ENCODE data around the gene CXCR4.

CXCR4 gene

DNA sequence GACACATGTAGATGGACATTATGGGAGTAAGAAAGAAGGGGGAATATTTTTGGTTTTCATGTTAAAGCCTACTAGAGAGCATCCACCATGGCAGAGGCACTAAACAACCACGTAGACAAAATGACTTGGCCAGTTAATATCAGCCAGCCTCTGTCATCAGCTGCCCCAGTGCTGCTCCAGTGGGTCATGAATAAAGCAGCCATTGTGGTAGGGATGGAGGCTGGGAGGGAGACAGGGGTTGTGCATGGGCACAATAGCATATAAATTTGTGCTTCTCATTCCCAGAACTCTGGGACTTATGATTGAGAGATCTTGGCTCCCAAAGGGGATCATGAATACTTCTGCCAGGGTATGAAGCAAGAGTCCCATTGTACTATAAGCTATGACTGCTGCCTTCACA, 31.1 kb upstream of the CXCR4 start:
- no peak for DNase-seq (ENCODE audit: low read depth)
- TF ChIP-seq, protein P1, sequence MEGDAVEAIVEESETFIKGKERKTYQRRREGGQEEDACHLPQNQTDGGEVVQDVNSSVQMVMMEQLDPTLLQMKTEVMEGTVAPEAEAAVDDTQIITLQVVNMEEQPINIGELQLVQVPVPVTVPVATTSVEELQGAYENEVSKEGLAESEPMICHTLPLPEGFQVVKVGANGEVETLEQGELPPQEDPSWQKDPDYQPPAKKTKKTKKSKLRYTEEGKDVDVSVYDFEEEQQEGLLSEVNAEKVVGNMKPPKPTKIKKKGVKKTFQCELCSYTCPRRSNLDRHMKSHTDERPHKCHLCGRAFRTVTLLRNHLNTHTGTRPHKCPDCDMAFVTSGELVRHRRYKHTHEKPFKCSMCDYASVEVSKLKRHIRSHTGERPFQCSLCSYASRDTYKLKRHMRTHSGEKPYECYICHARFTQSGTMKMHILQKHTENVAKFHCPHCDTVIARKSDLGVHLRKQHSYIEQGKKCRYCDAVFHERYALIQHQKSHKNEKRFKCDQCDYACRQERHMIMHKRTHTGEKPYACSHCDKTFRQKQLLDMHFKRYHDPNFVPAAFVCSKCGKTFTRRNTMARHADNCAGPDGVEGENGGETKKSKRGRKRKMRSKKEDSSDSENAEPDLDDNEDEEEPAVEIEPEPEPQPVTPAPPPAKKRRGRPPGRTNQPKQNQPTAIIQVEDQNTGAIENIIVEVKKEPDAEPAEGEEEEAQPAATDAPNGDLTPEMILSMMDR (conservative IDR thresholded peaks at IDR 0.05; ENCODE audit: low read length) = no peak
- H3K4me3 ChIP-seq (ENCODE audit: low read length) = no peak overlapping the region

DNA sequence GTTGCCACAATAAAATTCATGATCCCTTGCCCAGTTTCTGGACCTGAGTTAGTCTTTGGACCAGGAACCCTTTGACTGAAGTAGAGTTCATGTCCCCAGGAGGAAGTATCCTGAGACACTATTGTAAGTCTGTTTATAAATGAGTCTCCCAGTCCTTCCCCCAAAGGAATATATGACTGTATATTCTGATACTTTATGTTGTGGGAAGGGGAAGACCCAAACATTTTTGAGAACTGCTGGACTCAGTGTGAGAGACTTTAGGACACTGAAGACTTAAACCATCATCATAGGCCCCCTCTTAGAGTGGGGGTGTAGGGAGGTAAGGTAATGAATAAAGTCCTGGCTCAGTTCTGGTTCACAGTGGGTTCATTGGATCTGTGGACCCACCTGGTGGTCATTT, 28.6 kb upstream of the CXCR4 start:
- no peak for DNase-seq (ENCODE audit: low read depth)
- no peak overlapping the region for H3K4me3 ChIP-seq (ENCODE audit: low read length)

DNA sequence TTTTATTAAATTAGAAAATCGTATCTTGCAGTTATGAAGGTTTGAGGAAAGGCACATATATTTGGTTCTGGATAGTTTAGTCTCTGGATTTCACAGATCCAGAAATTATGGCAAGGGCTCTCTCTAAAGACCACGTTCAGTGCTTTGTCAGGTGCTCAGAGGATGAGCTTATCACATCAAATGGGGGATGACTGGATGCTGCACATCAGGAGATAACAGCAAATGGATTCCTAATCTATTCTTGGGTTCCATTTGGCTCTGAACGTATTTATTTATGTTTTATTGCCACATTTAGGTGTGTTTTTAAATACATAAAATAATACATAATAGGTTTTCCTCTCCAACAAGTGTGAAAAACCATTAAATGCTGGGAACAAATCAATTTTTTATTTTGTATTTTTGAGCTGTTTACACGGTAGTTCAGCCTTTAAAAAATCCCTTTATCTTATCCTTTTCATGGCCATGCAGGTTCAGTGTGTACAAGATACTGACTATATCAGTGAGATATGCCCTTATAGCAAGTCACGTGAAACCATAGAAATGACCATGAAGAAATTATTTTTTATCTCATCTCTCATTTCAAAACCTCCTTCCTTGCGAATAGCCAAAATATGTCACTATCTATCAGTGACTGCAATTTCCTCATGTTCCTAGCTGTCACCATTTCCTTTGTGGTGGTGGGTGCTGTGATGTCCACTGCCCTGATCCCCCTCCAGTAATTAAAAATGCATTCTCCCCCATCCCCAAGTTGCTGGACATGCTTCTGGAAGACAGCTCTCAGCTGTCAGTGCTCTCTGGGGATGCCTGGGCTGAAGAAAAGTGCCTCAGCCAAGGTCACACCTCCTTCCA, 25.9 kb upstream of the CXCR4 start:
- no peak for DNase-seq (ENCODE audit: low read depth)
- no peak overlapping the region for H3K4me3 ChIP-seq (ENCODE audit: low read length)
- TF ChIP-seq, protein P1 (conservative IDR thresholded peaks at IDR 0.05; ENCODE audit: low read length) = no peak

More for the DNA sequence above, 28.6 kb upstream of the CXCR4 start:
- TF ChIP-seq, protein P1 (conservative IDR thresholded peaks at IDR 0.05; ENCODE audit: low read length) = no peak

DNA sequence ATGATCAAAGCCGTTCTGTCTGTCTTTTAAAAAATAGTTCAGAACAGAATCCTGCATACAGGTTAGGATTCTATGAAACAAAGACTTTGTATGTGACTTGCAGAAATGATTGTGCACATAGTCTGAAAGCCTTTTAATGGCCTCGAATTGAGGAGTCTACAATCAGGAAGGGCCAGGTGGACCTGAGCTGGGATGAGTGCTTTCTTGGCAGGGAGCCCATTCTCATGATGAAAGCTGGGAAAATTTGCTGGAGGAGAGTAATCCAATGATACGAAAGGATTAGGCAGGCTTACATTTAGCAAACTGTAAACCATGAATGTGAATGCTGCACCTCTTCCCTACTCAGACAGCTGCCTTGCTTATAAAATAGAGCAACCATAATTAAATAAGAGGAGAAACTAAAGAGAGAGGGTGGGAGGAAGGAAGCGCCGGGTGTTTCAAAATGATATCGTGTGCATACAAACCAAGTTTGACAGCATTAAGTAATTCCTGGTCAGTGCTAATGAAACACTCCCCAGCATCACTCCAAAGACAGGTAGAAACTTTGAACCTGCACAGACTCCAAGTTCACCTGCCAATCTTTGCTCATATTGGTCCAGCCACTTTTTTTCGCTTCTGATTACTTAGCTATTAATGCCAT, 23.7 kb upstream of the CXCR4 start:
- no peak for DNase-seq (ENCODE audit: low read depth)

DNA sequence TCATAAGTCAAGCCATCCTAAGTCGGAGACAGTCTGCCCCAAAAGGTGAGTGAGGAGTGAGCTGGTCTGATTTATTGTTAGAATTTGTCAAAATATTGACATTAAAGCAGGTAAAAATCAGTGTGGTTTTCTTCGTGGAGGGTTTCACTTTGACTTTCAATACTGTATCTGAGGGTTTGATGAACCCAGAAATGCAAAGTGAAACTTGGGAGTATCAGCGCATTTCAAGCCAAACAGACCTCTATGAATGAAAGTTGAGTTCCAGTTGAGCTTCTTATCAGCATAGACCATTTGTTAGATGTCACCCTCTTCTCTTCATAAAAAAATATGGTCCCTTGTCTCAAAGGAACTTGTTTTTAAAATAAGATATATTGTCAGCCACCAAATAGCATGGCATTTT, 21.7 kb upstream of the CXCR4 start:
- DNase-seq (ENCODE audit: low read depth) = no peak
- TF ChIP-seq, protein P1 (conservative IDR thresholded peaks at IDR 0.05; ENCODE audit: low read length) = no peak
- no peak overlapping the region for H3K4me3 ChIP-seq (ENCODE audit: low read length)

More for the DNA sequence above, 23.7 kb upstream of the CXCR4 start:
- H3K4me3 ChIP-seq (ENCODE audit: low read length) = no peak overlapping the region
- TF ChIP-seq, protein P1 (conservative IDR thresholded peaks at IDR 0.05; ENCODE audit: low read length) = no peak

DNA sequence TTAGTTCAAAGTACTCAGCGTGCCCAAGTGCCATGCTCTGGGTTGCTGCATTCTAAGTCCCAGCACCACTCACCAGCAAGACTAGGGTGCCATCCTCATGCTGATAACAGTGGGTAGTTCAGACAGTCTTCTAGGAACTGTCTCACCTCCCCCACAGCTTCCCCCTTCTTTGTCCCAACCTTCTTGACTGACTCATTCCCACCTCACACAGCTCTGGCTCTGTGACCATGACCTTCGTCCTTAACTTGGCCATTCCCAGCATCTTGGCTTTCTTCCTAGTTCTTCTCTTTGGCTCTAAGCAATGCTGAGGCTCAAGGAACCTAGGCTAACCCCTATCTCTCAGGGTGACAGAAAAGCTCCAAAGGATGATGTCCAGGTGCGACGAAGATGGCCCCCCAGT, 20.0 kb upstream of the CXCR4 start:
- DNase-seq (ENCODE audit: low read depth) = no peak
- TF ChIP-seq, protein P1 (conservative IDR thresholded peaks at IDR 0.05; ENCODE audit: low read length) = no peak
- no peak overlapping the region for H3K4me3 ChIP-seq (ENCODE audit: low read length)

DNA sequence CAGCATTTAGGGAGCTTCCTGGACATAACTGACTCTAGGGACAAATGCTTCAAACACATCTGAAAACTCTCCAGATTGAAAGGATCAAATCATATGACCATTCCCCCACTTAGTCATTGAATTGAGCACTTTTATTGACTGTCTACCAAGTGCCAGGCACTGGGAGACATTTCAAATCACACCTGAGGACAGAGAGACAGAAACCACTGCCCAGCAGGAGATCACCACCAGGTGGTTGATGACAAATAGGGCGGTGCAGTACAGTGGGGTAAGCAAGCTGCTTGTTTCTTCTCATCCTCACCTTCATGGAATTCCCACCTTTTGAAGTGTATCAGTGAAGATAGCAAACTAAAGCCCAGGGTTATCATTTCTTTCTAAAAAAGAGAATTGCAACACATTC, 19.0 kb upstream of the CXCR4 start:
- H3K4me3 ChIP-seq (ENCODE audit: low read length) = no peak overlapping the region
- no peak for DNase-seq (ENCODE audit: low read depth)
- TF ChIP-seq, protein P1 (conservative IDR thresholded peaks at IDR 0.05; ENCODE audit: low read length) = no peak
